GM12878 (cell line): ENCODE measurements around the gene RTL3. TPM values are rescaled to one million over a fixed set of nuclear protein-coding genes. Genes with fewer than 3 reads are reported as not detected.

ENCODE experiments used
- ATAC-seq: fragments of 200-7000 bp; cut with Tn5 transposase; 3 replicates; pipeline ENCODE4 v1.9.1; 2020; ENCODE audit warnings: mild to moderate bottlenecking, moderate library complexity
- BruUV-seq: library from RNA; stranded (reverse); fragments of 400-500 nt; replicated peaks from 2 replicates; lab custom pipeline; 2021; lab: Mats Ljungman, UMichigan
- CTCF ChIA-PET: fragments of 300-600 bp; sonication (Branson Sonifier 250); formaldehyde crosslinking; extraction: SDS; loops from one replicate; lab custom pipeline; 2021; ENCODE audit warnings: inconsistent platforms; lab: Yijun Ruan, JAX
- POLR2A ChIA-PET: fragments of 350-600 bp; formaldehyde crosslinking; extraction: SDS; loops from one replicate; lab custom pipeline; 2021; ENCODE audit warnings: inconsistent platforms; lab: Charles Lee
- RAD21 ChIA-PET: fragments of 300-600 bp; sonication (Branson Sonifier 250); formaldehyde crosslinking; loops from one replicate; lab custom pipeline; 2023; ENCODE audit warnings: antibody characterized with exemption; ENCODE audit not compliant: unreplicated experiment; lab: Charles Lee
- SMC1A ChIA-PET: fragments of 300-600 bp; sonication (Branson Sonifier 250); formaldehyde crosslinking; loops from one replicate; lab custom pipeline; 2023; ENCODE audit not compliant: unreplicated experiment, uncharacterized antibody; lab: Charles Lee
- DNase-seq: peaks from one replicate; pipeline ENCODE4 v3.0.0-alpha.2; 2011; ENCODE audit warnings: low read depth, low spot score
- FAIRE-seq: peaks from 3 replicates; lab custom pipeline; 2011; peaks lifted over from hg19 to GRCh38; lab: Jason Lieb, UNC
- H2AFZ ChIP-seq: 2 replicates; pipeline ENCODE4 v1.6.0; 2011; ENCODE audit warnings: low read depth, low read length, control low read depth; ENCODE audit not compliant: control insufficient read depth
- H3K27ac ChIP-seq: 2 replicates; pipeline ENCODE4 v1.5.1; 2011; ENCODE audit warnings: control low read depth; ENCODE audit not compliant: control insufficient read depth, insufficient read depth
- H3K27me3 ChIP-seq, 2 experiments: replicated peaks in 1 of 2; 2 replicates each; pipeline versions ENCODE4 v1.6.0 to v1.6.1; 2011; ENCODE audit warnings: low read length in 1 of 2; ENCODE audit not compliant: control insufficient read depth in 2 of 2, insufficient read depth in 2 of 2
- H3K36me3 ChIP-seq, 2 experiments: 2 replicates each; pipeline ENCODE4 v1.5.1; 2011; ENCODE audit warnings: low read length in 1 of 2; ENCODE audit not compliant: control insufficient read depth in 2 of 2, insufficient read depth in 2 of 2
- H3K4me1 ChIP-seq: 2 replicates; pipeline ENCODE4 v1.6.1; 2011; ENCODE audit warnings: mild to moderate bottlenecking, low read length, moderate library complexity, mixed read lengths; ENCODE audit not compliant: control insufficient read depth, insufficient read depth
- H3K4me2 ChIP-seq: 2 replicates; pipeline ENCODE4 v1.6.0; 2011; ENCODE audit warnings: control low read depth; ENCODE audit not compliant: control insufficient read depth, insufficient read depth
- H3K4me3 ChIP-seq: fragments of 200-600 bp; sonication (generic); 2 replicates; pipeline ENCODE4 v1.5.1; 2016
- H3K79me2 ChIP-seq: 2 replicates; pipeline ENCODE4 v1.6.0; 2011; ENCODE audit warnings: low read length; ENCODE audit not compliant: control insufficient read depth, insufficient read depth
- H3K9ac ChIP-seq: 2 replicates; pipeline ENCODE4 v1.8.0; 2011; ENCODE audit warnings: low read length, control low read depth, mixed read lengths; ENCODE audit not compliant: control insufficient read depth, insufficient read depth
- H3K9me3 ChIP-seq: replicated peaks from 3 replicates; pipeline ENCODE4 v1.5.1; 2011; ENCODE audit warnings: mild to moderate bottlenecking, low read length; ENCODE audit not compliant: control insufficient read depth, insufficient read depth
- H4K20me1 ChIP-seq: 2 replicates; pipeline ENCODE4 v1.6.0; 2011; ENCODE audit not compliant: control insufficient read depth, insufficient read depth
- CBX5 ChIP-seq: sonication (generic); IDR thresholded peaks from 2 replicates; pipeline ENCODE4 v1.6.1; 2016; ENCODE audit warnings: low read depth, moderate library complexity, mild to moderate bottlenecking, inconsistent platforms
- CHD1 ChIP-seq: IDR thresholded peaks from 2 replicates; pipeline ENCODE4 v1.6.1; 2012; ENCODE audit warnings: low read depth, low read length, improper control_type of control experiment
- EED ChIP-seq: sonication (generic); IDR thresholded peaks from 2 replicates; pipeline ENCODE4 v1.6.1; 2016; ENCODE audit warnings: antibody characterized with exemption, low read depth
- FOS ChIP-seq: IDR thresholded peaks from 3 replicates; pipeline ENCODE4 v1.6.1; 2011; ENCODE audit warnings: borderline replicate concordance; ENCODE audit not compliant: insufficient read length; ENCODE audit errors: extremely low read depth
- KDM1A ChIP-seq: fragments of 200-600 bp; sonication (generic); IDR thresholded peaks from 2 replicates; pipeline ENCODE4 v1.6.1; 2016; ENCODE audit warnings: borderline replicate concordance
- NR2C1 ChIP-seq: fragments of 450-650 bp; IDR thresholded peaks from 2 replicates; pipeline ENCODE4 v1.6.1; 2017; ENCODE audit warnings: antibody characterized with exemption, mild to moderate bottlenecking, moderate library complexity
- POLR2A ChIP-seq: IDR thresholded peaks from 2 replicates; pipeline ENCODE4 v1.6.1; 2011; ENCODE audit warnings: low read depth, mild to moderate bottlenecking, low read length
- POLR2AphosphoS5 ChIP-seq: IDR thresholded peaks from 2 replicates; pipeline ENCODE4 v1.6.1; 2011; ENCODE audit warnings: mild to moderate bottlenecking, low read length, inconsistent platforms
- RFX5 ChIP-seq: IDR thresholded peaks from 2 replicates; pipeline ENCODE4 v1.6.1; 2011; ENCODE audit warnings: low read depth, low read length, improper control_type of control experiment
- SIN3A ChIP-seq: IDR thresholded peaks from 2 replicates; pipeline ENCODE4 v1.6.1; 2012; ENCODE audit warnings: low read depth, low read length, improper control_type of control experiment
- SMAD5 ChIP-seq: IDR thresholded peaks from 2 replicates; pipeline ENCODE4 v1.6.1; 2016; ENCODE audit warnings: antibody characterized with exemption, low read depth
- SMARCA5 ChIP-seq: fragments of 450-650 bp; IDR thresholded peaks from 2 replicates; pipeline ENCODE4 v1.6.1; 2017; ENCODE audit warnings: mild to moderate bottlenecking
- SREBF1 ChIP-seq: IDR thresholded peaks from 2 replicates; pipeline ENCODE4 v1.6.1; 2012; ENCODE audit warnings: mild to moderate bottlenecking, low read length
- TAF1 ChIP-seq: IDR thresholded peaks from 2 replicates; pipeline ENCODE4 v1.6.1; 2011; ENCODE audit warnings: mild to moderate bottlenecking, low read depth, low read length, borderline replicate concordance
- ZNF217 ChIP-seq: fragments of 450-650 bp; IDR thresholded peaks from 2 replicates; pipeline ENCODE4 v1.6.1; 2017; ENCODE audit warnings: antibody characterized with exemption, mild to moderate bottlenecking
- ZNF384 ChIP-seq: IDR thresholded peaks from 2 replicates; pipeline ENCODE4 v1.6.1; 2012; ENCODE audit warnings: low read depth, mild to moderate bottlenecking, low read length, improper control_type of control experiment, borderline replicate concordance
- ZNF592 ChIP-seq: fragments of 450-650 bp; IDR thresholded peaks from 2 replicates; pipeline ENCODE4 v1.6.1; 2017; ENCODE audit warnings: mild to moderate bottlenecking, moderate library complexity
- in situ Hi-C: fragments of 300-500 bp; cut with MboI; formaldehyde crosslinking; loops from 9 replicates; pipeline ENCODE4 v1.14.3; 2018; ENCODE audit warnings: mixed read lengths
- intact Hi-C: fragments of 100-400 bp; cut with micrococcal nuclease; formaldehyde crosslinking; loops from one replicate; pipeline ENCODE4 v1.14.2; 2022; ENCODE audit not compliant: unreplicated experiment
- polyA plus RNA-seq, 11 experiments: library from polyadenylated mRNA; depleted of rRNA in 4 of 11; unstranded in 6 of 11; stranded (reverse) in 5 of 11; fragments of >200 nt; fragmentation: Nextera tagmentation in 4 of 11; fragmentation: Illumina TruSeq in 1 of 11; extraction: Ambion mirVana in 4 of 11; extraction: Trizol in 1 of 11; gene quantifications; 1 replicate in 1 of 11; 2 replicates in 10 of 11; pipeline versions ENCODE4 v1.2.1 to v1.2.3, GENCODE V29; 2011 to 2016; ENCODE audit warnings: inconsistent platforms in 2 of 11, missing spikeins in 2 of 11, low read depth in 1 of 11
- total RNA-seq, 4 experiments: library from RNA; depleted of rRNA in 3 of 4; stranded (reverse); fragments of >200 nt in 3 of 4; fragmentation: Illumina TruSeq in 1 of 4; extraction: Trizol in 1 of 4; gene quantifications; 2 replicates each; pipeline versions ENCODE4 v1.2.1 to v1.2.3, GENCODE V29; 2013 to 2021
- TF ChIP-seq, protein P1 (sequence below): fragments of 450-650 bp; IDR thresholded peaks from 2 replicates; pipeline ENCODE4 v1.6.1; 2016; ENCODE audit warnings: mild to moderate bottlenecking, moderate library complexity, borderline replicate concordance

Gene RTL3
- total and polyA plus RNA-seq, 10 of the 15 experiments (the other 5 are each of a cell fraction or from before 2014, with no cell fraction given), result 0.09 to 1.5 (median 0.27) TPM; not detected in 1

DNA sequence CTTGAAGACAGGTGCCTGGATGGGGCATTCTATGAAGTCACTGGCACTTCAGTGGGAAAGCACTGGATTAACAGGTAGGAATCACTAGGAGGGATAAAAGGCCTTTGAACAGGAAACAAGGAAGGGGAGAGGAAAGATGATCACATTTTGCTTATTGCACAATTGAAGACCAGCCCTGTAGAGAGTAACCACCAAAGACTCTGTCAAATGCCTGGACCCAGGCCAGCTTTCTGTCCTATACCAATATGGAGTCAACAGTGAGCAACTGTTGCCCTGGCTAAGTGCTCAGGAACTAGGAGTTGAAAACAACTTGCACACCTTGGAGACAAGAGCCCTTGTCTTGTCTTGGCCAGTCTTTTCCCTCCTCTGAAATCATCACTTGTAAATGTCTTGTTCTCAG is 14.1 kb upstream of the RTL3 start:
- H3K9me3 ChIP-seq, result no peaks in the 10 kb centered on the region; the same call in 2 of the 3 replicates
- H3K4me1 ChIP-seq, result no peaks in the 10 kb centered on the region
- intact Hi-C loops, result no loop called here
- no peaks in the 10 kb centered on the region for H4K20me1 ChIP-seq
- H2AFZ ChIP-seq, result no peak overlapping the region
- ChIA-PET CTCF (no interaction called here), POLR2A (no interaction called here), SMC1A (no interaction called here), RAD21 (no interaction called here)
- no peak overlapping the region for H3K9ac ChIP-seq
- DNase-seq (no peak), ATAC-seq (no peak), FAIRE-seq (no peak)
- TF ChIP-seq EED (no peak), CBX5 (no peak), SMARCA5 (no peak), ZNF384 (no peak), NR2C1 (no peak), RFX5 (no peak), POLR2AphosphoS5 (no peak), FOS (no peak), SMAD5 (no peak), TAF1 (no peak), SREBF1 (no peak), POLR2A (no peak), ZNF217 (no peak), SIN3A (no peak), KDM1A (no peak), CHD1 (no peak), ZNF592 (no peak)
- TF ChIP-seq, protein P1, sequence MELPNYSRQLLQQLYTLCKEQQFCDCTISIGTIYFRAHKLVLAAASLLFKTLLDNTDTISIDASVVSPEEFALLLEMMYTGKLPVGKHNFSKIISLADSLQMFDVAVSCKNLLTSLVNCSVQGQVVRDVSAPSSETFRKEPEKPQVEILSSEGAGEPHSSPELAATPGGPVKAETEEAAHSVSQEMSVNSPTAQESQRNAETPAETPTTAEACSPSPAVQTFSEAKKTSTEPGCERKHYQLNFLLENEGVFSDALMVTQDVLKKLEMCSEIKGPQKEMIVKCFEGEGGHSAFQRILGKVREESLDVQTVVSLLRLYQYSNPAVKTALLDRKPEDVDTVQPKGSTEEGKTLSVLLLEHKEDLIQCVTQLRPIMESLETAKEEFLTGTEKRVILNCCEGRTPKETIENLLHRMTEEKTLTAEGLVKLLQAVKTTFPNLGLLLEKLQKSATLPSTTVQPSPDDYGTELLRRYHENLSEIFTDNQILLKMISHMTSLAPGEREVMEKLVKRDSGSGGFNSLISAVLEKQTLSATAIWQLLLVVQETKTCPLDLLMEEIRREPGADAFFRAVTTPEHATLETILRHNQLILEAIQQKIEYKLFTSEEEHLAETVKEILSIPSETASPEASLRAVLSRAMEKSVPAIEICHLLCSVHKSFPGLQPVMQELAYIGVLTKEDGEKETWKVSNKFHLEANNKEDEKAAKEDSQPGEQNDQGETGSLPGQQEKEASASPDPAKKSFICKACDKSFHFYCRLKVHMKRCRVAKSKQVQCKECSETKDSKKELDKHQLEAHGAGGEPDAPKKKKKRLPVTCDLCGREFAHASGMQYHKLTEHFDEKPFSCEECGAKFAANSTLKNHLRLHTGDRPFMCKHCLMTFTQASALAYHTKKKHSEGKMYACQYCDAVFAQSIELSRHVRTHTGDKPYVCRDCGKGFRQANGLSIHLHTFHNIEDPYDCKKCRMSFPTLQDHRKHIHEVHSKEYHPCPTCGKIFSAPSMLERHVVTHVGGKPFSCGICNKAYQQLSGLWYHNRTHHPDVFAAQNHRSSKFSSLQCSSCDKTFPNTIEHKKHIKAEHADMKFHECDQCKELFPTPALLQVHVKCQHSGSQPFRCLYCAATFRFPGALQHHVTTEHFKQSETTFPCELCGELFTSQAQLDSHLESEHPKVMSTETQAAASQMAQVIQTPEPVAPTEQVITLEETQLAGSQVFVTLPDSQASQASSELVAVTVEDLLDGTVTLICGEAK, result no peak
- no peaks in the 10 kb centered on the region for H3K79me2 ChIP-seq
- no peak overlapping the region for H3K27ac ChIP-seq
- no peak overlapping the region for H3K4me3 ChIP-seq
- in situ Hi-C loops, result no loop called here
- H3K36me3 ChIP-seq, result no peaks in the 10 kb centered on the region
- H3K4me2 ChIP-seq, result no peak overlapping the region
- no peaks in the 10 kb centered on the region for H3K27me3 ChIP-seq
- BruUV-seq, result no TSS peak
